ENCODE data around the gene VSIG10.

DNA sequence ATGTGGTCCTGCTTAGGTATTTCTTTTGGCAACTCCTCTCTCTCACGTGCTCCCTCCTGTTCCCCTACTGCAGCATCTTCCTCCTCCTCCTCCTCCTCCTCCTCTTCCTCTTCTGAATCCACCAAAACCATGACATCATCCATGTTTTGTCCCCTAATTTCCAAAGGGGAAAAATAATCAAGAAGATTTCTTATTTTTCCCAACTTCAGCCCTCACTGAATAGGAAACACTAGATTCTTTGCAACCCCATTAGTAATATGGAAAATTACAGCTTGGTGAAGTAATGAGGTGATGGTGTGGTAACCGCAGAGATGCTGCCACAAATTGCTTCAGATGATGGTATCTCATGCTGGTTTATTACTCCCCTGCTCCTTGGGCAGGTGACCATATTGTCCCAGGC, 35.4 kb downstream of the VSIG10 start:
- TF ChIP-seq, protein P1, sequence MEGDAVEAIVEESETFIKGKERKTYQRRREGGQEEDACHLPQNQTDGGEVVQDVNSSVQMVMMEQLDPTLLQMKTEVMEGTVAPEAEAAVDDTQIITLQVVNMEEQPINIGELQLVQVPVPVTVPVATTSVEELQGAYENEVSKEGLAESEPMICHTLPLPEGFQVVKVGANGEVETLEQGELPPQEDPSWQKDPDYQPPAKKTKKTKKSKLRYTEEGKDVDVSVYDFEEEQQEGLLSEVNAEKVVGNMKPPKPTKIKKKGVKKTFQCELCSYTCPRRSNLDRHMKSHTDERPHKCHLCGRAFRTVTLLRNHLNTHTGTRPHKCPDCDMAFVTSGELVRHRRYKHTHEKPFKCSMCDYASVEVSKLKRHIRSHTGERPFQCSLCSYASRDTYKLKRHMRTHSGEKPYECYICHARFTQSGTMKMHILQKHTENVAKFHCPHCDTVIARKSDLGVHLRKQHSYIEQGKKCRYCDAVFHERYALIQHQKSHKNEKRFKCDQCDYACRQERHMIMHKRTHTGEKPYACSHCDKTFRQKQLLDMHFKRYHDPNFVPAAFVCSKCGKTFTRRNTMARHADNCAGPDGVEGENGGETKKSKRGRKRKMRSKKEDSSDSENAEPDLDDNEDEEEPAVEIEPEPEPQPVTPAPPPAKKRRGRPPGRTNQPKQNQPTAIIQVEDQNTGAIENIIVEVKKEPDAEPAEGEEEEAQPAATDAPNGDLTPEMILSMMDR (conservative IDR thresholded peaks at IDR 0.05; ENCODE audit: low read length) = no peak
- TF ChIP-seq EZH2phosphoT487 (IDR thresholded peaks at IDR 0.05; ENCODE audit: borderline replicate concordance, low read depth, low read length) = no peak
